AG09319 (cell line): ENCODE measurements around the gene MOK.

Experiments used
- DNase-seq: peaks from one replicate; pipeline ENCODE4 v3.0.0-alpha.2; 2010; ENCODE audit warnings: low read depth; ENCODE audit errors: extremely low read depth
- CTCF ChIP-seq: IDR thresholded peaks from 2 replicates; pipeline ENCODE4 v1.5.1; 2011; ENCODE audit warnings: low read depth, mild to moderate bottlenecking, inconsistent platforms, low read length, moderate library complexity

MOK gene

GRCh38 chr14:102264775-102265174 is 40.2 kb downstream of the MOK start:
- no peak for TF ChIP-seq CTCF
- no peak for DNase-seq

DNA sequence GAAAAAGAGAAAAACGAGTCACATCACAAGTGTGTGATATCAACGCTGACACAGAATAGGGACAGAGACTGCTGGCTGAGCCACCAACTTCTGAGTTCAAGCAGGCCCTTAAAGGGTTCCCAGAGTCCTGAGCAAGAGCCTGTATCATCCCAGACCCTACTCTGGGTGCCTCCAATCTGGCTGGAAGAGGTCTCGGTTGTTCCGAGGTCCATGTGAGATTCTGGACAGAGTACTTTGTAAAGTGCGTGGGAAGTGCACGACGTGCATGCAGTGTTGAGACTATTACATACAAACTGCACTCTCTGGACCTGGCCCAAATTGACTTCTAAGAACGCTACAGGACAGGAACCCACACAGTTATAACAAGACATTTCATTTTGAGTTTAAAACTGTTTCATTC is 40.6 kb downstream of the MOK start:
- no peak for DNase-seq

DNA sequence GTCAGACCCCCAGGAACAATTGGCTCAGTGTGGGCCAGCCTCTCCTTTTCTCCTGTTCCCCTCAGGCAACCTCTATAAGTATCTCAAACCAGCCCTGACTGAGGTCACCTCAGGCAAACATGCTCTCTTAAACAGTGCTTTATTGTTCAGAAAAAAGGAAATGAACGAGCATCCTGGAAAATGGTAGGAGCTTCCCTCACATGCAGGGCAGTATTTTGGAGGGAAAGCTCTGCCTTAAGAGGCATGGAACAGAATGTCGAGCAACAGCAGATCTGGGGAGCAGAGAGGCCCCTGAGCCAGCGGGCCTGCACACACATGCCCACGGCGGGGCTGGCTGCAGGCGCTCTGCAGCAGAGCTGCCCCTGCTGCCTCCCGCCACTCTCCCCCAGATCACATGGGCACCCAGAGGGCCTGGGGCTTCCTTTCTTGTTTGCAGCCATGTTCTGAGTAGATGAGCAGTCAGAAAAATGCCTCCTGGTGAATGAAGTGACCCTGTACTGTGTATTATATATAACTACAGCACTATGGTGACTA is 42.0 kb downstream of the MOK start:
- TF ChIP-seq CTCF = no peak
- DNase-seq = no peak

More for the DNA sequence above, 40.6 kb downstream of the MOK start:
- no peak for TF ChIP-seq CTCF

GRCh38 chr14:102258136-102258535 is 46.8 kb downstream of the MOK start:
- DNase-seq = no peak
- no peak for TF ChIP-seq CTCF

DNA sequence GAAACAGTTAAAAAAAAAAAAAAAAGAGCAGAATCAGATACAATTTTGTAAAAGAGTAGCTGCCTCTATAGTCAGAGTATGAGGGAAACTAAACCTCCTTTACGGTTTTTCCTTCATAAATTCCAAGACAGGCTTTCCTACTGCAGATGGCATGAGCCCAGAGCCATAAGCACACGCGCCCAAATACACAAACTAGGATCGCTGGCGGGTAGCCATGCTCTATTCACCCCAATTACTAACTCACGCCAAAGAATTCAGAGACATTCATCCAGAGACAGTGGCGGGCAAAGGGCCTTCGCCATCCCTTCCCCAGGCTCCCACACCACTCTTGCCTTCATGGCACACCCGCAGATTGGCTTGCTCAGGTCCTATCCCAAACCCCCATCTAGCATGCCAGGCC is 48.2 kb downstream of the MOK start:
- DNase-seq = no peak
- no peak for TF ChIP-seq CTCF

- DNase-seq = no peak
- TF ChIP-seq CTCF = no peak
Observed at GRCh38 chr14:102255401-102256190, 49.4 kb downstream of the MOK start.
